Activated CD4-positive, alpha-beta T cell treated with anti-CD3 and anti-CD28 coated beads for 4 hours (primary cell): ENCODE measurements around the gene PIAS4.
A peak's percentile ranks its signal among the peaks of the same experiment; 100 is the strongest.

Source experiments
- DNase-seq, 2 donors: peaks; one replicate each; pipeline ENCODE4 v3.0.0-alpha.2; 2020

PIAS4 gene

DNA sequence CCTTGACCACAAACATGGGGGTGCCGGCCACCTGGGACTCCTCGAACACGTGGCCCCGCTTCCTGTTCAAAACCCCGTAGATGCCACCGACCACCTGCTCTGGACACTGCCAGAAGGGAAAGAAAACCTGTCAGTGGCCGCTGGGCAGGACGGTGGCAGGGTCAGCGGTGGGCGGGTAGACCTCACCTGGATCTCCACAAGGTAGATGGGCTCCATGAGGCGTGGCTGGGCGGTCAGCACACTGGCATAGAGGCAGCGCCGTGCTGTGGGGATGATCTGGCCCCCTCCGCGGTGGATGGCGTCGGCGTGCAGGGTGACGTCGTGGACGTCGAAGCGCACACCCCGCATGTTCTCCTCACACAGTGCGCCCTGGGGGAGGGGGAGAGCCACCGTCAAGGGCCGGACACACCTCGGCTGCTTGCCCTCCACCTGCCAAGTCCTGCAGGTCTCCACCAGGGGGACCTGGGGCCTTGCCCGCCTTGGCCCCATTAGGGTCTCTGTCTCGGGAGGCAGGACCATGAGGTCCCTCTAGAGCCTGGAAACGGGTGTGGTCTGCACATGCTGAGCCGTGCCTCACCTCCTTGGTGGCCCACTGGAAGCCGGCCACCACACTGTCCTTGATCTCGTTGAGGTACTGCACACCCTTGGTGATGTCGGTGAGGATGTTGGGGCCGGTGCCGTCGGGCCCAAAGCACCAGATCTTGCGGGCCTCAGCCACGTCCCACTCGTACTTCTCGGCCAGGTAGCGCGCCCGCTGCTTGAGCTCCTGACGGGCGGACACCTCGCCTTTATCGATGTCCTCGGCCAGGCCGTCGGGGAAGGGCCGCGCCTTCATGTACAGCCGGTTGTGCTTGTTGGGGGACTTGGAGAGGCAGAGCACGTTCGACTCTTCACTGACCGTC, 30.0 kb upstream of the PIAS4 start:
- DNase-seq = peak in 1 of 2 donors; percentile 12

DNA sequence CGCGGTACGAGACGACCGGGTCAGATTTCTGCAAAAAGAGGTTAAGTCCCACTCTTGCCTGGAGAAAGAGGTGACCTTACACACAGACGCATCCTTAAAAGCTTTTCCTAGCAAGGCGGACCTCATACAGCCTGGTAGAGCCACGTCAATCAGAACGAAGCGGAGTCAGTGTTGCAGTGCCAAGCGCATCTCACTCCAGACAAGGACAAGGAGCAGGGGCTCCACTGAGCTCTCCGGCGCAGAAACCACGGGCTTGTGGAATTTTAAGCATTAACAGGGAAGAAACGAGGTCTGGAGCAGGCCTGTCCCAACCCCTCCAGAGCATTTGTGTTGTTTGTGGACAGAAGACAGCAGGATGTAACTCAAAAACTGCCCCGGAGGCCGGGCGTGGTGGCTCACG, 29.4 kb upstream of the PIAS4 start:
- DNase-seq = no peak

- no peak for DNase-seq
These were observed 28.3 kb upstream of the PIAS4 start for GRCh38 chr19:3979289-3979673.

- no peak for DNase-seq
These were observed 27.7 kb upstream of the PIAS4 start for GRCh38 chr19:3979674-3980352.

DNA sequence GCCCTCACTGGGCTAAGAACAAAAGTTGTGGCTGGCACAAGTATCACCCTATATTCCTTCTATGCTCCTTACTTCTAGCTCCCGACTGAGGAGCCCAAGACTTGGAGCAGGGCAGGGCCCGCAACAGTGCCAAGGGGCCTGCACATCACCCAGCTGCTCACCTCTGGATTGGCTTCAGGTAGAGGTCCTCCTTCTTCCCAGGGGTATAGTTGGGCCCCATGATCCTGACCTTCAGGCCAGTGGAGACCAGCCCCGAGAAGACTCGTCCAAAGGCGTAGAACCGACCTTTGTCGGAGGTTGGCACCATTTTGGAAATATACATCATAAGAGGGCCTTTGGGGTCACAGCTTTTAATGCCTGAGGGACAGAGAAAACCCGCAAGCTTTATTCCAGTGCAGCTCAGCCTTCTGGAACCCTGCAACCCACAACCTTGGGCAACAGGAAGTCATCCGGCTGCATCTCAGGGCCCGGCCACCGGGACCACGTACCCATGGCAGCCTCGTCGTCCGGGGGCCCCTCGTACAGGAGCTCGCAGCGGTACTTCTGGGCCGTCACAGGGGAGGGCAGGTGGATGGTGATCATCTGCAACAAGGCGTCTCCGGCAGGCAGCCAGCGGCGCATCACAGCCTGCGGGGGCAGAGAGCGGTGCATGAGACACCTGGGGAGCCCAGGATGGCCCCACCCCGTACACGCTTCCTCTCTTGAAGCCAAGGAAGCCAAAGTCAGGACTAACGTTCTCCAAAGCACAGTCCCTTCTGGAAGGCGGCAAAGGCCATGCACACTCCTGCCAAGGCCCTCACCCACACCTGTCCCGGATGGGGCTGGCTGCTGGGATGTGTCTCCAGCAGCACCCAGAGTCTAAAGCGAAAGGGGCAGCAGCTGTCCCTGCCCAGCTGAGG, 26.9 kb upstream of the PIAS4 start:
- DNase-seq = no peak

- DNase-seq = no peak
These were observed 26.2 kb upstream of the PIAS4 start for GRCh38 chr19:3981373-3981735.

GRCh38 chr19:3981736-3982681, 25.5 kb upstream of the PIAS4 start:
- DNase-seq = no peak

DNA sequence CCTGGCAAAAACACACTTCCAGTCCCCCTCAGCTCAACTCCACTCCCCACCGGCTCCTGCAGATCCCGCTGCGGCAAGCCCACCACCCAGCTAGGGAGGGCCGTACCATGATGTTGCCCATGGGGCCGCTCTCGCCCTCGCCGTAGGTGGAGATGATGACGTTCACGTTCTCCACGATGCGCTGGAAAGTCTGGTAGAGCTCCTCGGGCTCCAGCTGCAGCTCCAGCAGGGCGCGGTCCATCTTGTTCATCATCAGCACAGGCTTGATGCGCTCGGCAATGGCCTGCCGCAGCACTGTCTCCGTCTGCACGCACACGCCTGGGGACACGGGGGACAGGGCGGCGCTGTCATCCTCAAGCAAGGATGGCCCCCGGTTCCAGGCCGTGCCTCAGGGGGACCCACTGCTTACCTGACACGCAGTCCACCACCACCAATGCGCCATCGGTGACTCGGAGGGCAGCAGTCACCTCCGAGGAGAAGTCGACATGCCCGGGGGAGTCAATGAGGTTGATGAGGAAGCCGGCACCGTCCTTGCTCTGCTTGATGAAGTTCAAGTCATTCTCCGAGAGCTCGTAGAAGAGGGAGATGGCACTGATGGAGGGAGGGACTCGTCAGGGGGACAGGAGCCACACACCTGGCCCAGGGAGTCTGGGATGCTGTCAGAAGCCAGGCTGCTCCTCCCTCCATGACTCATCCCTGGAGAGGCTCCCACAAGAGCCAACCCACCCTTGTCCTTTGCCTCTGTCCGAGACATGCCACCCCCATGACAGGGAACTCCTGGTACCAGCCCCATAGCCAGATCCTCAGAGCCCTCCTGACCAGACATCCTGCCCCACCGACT, 24.6 kb upstream of the PIAS4 start:
- no peak for DNase-seq

GRCh38 chr19:3983542-3983914, 24.0 kb upstream of the PIAS4 start:
- DNase-seq = no peak

DNA sequence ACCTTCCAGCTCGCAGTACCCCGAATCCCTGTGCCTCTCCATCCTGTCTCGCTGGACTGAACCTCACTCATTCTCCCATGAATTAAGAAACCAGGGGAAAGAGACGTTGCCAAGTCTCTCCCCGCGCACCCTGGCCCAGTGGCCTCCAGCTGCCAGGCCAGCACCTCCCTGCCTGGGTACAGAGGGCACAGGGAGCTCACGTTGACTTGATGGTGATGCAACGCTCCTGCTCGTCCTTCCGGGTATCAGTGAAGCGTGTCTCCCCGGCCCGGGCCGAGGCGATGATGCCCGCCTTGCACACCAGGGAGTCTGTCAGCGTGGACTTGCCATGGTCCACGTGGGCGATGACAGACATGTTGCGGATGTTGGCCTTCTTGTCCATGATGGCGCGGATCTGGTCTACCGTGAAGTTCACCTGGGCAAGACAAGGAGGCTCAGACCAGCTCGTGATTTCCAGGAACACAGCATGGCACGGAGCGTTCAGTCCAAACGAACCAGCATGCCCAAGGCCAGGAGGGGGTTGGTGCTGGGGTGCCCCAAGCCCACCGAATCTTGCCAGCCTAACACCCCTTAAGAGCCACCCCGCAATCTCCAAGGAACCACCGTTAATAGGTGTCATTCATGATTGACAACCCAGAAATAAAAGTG, 23.5 kb upstream of the PIAS4 start:
- peak; percentile 25 to 36 for DNase-seq

DNA sequence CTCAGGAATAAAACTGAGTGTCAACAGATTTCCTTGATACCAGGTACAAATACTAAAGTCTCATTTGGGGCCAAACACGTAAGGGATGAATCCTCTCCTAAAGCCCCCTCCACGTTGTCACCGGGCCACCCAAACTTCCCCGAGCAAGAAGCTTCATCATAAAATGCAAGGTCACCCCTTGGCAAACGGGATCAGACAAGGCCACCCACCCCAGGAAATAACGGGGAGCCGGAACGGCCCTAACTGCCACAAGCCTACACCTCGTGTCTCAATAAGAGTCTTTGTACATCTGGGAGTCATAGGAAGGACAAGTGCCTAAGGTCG, 23.0 kb upstream of the PIAS4 start:
- DNase-seq = peak in 1 of 2 donors; percentile 25

DNA sequence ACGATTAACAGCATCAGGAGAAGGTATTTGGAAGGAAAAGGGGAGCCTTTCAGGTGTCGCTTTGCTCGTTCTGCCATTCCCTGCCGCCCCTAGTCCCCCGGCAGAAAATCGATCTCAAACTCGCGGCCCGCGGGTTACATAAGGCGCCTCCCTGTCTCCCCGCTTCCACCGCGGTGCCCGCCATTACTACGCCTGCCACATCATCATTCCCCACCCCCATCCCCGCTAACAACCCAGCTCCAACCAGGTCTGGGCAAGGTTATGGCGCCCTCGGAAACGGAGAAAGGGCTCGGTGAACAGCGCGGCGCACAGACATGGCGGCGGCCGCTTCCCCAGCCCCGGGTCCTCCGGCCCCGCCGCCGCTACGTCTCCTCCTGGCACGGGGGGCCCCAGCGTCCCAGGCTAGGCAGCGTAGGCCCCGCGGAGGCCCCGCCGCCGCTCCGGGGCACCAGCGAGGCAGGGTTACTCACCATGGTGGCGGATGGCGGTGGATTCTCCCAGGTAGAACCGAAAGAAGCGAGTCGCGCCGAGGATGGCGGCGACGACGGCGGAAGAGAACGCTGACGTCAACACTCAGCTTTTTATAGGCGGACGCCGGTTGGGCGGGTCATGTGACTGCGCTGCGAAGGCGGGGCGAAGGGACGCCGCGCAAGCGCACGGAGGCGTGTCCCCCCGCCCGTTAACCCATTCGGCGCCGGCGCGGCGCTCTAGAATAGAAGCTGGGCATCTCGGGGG, 22.5 kb upstream of the PIAS4 start, which contains the start of gene EEF2:
Gene EEF2 (minus strand): TSS at position 556 of the 735 bp plus-strand sequence. CDS start 83 bp downstream, at position 473.
- peak; percentile 92 to 93 for DNase-seq

DNA sequence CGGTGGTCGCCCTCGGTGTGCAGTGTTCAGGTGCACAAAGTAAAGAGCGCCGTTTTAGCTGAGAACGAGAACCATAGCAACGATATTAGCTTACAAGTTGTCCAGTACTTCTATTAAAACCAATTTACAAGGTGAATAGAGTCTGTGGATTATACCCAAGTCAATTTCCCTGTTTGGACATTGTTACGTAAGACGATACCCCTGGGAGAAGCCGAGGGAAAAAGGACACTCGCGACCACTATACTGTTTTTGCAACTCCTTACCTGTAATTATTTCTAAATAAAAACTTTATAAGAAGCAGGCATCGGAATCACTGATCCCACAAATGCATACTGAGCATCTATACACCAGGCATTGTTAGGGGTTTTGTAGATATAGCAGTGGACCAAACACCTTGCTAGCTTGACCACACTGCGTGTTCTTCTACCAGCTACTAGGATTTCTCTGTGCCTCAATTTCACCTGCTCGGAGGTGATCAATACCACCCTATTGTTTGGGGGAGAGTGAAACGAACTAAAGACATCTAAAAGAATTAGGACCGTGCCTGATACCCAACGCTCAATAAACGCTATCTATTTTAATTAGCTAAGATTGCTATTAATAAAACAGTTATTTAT, 21.8 kb upstream of the PIAS4 start:
- DNase-seq = no peak

DNA sequence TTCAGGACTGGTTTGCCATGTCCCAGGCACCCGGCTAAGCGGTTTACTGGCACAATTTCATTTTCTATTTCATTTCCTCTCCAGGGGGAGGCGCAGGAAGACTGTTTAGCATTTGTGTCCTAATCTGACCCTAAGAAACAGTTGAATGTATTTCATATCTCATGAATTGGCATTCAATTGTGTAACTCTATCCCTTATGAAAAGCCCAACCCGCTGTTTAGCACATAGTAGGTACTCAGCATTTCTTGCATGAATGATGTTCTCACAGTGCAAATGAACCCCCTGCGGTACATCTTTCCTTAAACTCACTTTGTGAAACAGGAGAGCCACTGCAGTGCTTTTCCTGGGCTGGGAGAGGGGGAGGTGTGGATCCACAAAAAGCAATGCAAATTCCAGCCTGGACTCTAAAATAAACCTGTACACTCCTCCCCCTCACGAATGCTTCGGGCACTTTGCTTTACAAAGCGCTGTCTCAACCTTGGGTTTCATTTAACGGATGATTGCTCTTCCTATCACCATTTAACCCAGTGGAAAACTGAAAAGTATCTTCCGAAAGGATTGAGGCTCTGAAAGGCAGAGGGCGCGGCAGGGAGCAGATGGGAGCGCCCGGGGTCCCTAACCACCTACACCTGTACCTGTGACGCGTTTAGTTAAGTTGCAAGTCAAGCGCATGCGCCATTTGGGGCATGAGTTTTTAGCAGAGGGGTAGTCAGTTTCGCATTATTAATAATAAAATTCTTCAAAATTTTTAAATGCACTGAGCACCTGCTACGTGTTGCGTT, 21.1 kb upstream of the PIAS4 start:
- DNase-seq = peak; percentile 64 to 66

- DNase-seq = peak; percentile 86 to 87
These were observed 19.7 kb upstream of the PIAS4 start for GRCh38 chr19:3987619-3988371.

GRCh38 chr19:3990815-3991117, 16.8 kb upstream of the PIAS4 start:
- no peak for DNase-seq

DNA sequence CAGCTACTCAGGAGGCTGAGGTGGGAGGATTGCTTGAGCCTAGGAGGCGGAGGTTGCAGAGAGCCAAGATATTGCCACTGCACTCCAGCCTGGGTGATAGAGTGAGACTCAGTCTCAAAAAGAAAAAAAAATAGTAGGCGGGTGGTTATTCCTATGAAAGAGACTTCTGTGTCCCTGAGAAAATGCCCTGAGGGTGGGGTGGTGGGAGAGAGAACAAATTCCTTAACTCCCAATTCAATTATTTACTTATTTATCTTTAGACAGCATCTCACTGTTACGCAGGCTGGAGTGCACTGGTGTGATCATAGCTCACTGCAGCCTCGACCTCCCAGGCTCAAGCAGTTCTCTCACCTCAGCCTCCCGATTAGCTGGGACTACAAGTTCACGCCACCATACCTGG, 11.9 kb upstream of the PIAS4 start:
- DNase-seq = no peak
